HG03571 (cell line): Measurements from ENCODE around the gene YIPF2.
A peak's percentile ranks its signal among the peaks of the same experiment; 100 is the strongest.
"Not testable (repeated sequence)": the region's sequence is repeated elsewhere in the genome, so short reads cannot be mapped to it uniquely, and the experiment has no call there.

Experiments
- ATAC-seq: cut with Tn5 transposase; IDR thresholded peaks from one replicate; pipeline ENCODE4 v1.9.1; 2021; ENCODE audit not compliant: unreplicated experiment

Gene YIPF2

GRCh38 chr19:10941649-10942048, 13.2 kb upstream of the YIPF2 start:
- not testable (repeated sequence) for ATAC-seq

- ATAC-seq, result no peak
Measured at GRCh38 chr19:10936661-10937084, 8.2 kb upstream of the YIPF2 start.

- no peak for ATAC-seq
Measured at GRCh38 chr19:10935371-10936059, 7.1 kb upstream of the YIPF2 start.

GRCh38 chr19:10929402-10929794, 959 bp upstream of the YIPF2 start:
- no peak for ATAC-seq

- ATAC-seq, result peak; percentile 10
Measured at GRCh38 chr19:10927730-10928562, 493 bp downstream of the YIPF2 start.

- no peak for ATAC-seq
Measured at GRCh38 chr19:10924597-10924996, 3.8 kb downstream of the YIPF2 start.

- no peak for ATAC-seq
Measured at GRCh38 chr19:10923260-10924112, 5.0 kb downstream of the YIPF2 start.

- ATAC-seq, result no peak
Measured at GRCh38 chr19:10922638-10923014, 5.8 kb downstream of the YIPF2 start.

- no peak for ATAC-seq
Measured at GRCh38 chr19:10921910-10922637, 6.4 kb downstream of the YIPF2 start.

GRCh38 chr19:10921199-10921909, 7.1 kb downstream of the YIPF2 start:
- no peak for ATAC-seq

- ATAC-seq, result no peak
Measured at GRCh38 chr19:10920781-10921180, 7.7 kb downstream of the YIPF2 start.

- ATAC-seq, result no peak
Measured at GRCh38 chr19:10920288-10920655, 8.2 kb downstream of the YIPF2 start.

GRCh38 chr19:10919352-10920287, 8.8 kb downstream of the YIPF2 start:
- ATAC-seq, result no peak

- no peak for ATAC-seq
Measured at GRCh38 chr19:10918359-10918758, 10.1 kb downstream of the YIPF2 start.

- ATAC-seq, result no peak
Measured at GRCh38 chr19:10916602-10917001, 11.8 kb downstream of the YIPF2 start.

GRCh38 chr19:10915130-10916091, 13.0 kb downstream of the YIPF2 start:
- no peak for ATAC-seq

- no peak for ATAC-seq
Measured at GRCh38 chr19:10913716-10914340, 14.6 kb downstream of the YIPF2 start.

GRCh38 chr19:10912619-10913018, 15.8 kb downstream of the YIPF2 start:
- no peak for ATAC-seq
